Measurements from ENCODE around the gene SLC6A2.

DNA sequence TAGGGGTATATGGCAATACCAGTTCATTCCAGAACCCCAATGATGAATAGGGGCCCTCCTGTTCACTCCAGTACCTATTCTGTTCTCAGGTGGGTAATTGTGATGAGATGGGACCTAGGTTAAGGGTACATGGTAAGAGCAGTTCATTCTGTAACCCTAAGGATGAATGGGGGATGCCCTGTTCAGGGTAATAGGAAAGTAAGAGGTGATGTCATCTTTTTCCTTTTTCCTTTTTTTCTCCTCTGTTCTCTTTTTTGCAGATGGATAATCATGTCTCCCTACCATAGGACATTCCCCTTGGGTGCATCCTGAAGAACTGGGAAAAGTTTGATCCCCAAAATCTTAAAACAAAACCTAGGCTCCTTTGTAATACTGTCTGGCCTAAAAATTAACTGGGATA, 25.0 kb upstream of the SLC6A2 start:
- TF ChIP-seq, protein P1, sequence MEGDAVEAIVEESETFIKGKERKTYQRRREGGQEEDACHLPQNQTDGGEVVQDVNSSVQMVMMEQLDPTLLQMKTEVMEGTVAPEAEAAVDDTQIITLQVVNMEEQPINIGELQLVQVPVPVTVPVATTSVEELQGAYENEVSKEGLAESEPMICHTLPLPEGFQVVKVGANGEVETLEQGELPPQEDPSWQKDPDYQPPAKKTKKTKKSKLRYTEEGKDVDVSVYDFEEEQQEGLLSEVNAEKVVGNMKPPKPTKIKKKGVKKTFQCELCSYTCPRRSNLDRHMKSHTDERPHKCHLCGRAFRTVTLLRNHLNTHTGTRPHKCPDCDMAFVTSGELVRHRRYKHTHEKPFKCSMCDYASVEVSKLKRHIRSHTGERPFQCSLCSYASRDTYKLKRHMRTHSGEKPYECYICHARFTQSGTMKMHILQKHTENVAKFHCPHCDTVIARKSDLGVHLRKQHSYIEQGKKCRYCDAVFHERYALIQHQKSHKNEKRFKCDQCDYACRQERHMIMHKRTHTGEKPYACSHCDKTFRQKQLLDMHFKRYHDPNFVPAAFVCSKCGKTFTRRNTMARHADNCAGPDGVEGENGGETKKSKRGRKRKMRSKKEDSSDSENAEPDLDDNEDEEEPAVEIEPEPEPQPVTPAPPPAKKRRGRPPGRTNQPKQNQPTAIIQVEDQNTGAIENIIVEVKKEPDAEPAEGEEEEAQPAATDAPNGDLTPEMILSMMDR (IDR thresholded peaks at IDR 0.05): no peak
- no peak for TF ChIP-seq POLR2A (IDR thresholded peaks at IDR 0.05)

All from right lobe of liver (tissue), 4 donors.